ENCODE results near the gene CSNK2A2. TPM values are rescaled to one million over a fixed set of nuclear protein-coding genes. Genes with fewer than 3 reads are reported as not detected.

CSNK2A2 gene
- total and polyA plus RNA-seq, 2 experiments from 2014 or later = 44.7 to 102 TPM

DNA sequence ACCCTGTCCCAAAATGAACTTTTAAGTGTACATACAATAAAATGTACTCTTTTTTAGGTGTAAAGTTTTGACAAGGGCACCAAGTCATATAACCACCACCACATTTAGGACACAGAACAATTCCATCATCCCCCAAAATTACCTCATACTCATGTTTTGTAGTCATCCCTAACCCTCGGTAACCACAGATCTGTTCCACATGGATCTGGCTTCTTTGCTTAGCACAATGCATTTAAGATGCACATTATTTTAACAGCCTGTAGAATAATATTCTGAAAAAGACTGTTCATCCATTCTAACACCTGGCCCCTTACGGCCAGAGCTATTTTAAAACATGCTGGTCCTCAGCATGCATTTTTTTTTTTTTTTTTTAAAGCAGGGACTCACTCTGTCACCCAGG, 43.6 kb downstream of the CSNK2A2 start (continued):
- TF ChIP-seq, protein P1, sequence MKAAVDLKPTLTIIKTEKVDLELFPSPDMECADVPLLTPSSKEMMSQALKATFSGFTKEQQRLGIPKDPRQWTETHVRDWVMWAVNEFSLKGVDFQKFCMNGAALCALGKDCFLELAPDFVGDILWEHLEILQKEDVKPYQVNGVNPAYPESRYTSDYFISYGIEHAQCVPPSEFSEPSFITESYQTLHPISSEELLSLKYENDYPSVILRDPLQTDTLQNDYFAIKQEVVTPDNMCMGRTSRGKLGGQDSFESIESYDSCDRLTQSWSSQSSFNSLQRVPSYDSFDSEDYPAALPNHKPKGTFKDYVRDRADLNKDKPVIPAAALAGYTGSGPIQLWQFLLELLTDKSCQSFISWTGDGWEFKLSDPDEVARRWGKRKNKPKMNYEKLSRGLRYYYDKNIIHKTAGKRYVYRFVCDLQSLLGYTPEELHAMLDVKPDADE (IDR thresholded peaks at IDR 0.05) = no peak
- TF ChIP-seq CREB1 (CRISPR knock-in tag; IDR thresholded peaks at IDR 0.05; ENCODE audit: low read depth) (no peak), ZNF114 (CRISPR knock-in tag; IDR thresholded peaks at IDR 0.05) (no peak), ZNF331 (CRISPR knock-in tag; IDR thresholded peaks at IDR 0.05; ENCODE audit: low read depth) (no peak), STAT1 (IDR thresholded peaks at IDR 0.05; ENCODE audit: unreplicated experiment) (no peak)
- TF ChIP-seq, protein P2, sequence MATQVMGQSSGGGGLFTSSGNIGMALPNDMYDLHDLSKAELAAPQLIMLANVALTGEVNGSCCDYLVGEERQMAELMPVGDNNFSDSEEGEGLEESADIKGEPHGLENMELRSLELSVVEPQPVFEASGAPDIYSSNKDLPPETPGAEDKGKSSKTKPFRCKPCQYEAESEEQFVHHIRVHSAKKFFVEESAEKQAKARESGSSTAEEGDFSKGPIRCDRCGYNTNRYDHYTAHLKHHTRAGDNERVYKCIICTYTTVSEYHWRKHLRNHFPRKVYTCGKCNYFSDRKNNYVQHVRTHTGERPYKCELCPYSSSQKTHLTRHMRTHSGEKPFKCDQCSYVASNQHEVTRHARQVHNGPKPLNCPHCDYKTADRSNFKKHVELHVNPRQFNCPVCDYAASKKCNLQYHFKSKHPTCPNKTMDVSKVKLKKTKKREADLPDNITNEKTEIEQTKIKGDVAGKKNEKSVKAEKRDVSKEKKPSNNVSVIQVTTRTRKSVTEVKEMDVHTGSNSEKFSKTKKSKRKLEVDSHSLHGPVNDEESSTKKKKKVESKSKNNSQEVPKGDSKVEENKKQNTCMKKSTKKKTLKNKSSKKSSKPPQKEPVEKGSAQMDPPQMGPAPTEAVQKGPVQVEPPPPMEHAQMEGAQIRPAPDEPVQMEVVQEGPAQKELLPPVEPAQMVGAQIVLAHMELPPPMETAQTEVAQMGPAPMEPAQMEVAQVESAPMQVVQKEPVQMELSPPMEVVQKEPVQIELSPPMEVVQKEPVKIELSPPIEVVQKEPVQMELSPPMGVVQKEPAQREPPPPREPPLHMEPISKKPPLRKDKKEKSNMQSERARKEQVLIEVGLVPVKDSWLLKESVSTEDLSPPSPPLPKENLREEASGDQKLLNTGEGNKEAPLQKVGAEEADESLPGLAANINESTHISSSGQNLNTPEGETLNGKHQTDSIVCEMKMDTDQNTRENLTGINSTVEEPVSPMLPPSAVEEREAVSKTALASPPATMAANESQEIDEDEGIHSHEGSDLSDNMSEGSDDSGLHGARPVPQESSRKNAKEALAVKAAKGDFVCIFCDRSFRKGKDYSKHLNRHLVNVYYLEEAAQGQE (IDR thresholded peaks at IDR 0.05; ENCODE audit: unreplicated experiment) = no peak

DNA sequence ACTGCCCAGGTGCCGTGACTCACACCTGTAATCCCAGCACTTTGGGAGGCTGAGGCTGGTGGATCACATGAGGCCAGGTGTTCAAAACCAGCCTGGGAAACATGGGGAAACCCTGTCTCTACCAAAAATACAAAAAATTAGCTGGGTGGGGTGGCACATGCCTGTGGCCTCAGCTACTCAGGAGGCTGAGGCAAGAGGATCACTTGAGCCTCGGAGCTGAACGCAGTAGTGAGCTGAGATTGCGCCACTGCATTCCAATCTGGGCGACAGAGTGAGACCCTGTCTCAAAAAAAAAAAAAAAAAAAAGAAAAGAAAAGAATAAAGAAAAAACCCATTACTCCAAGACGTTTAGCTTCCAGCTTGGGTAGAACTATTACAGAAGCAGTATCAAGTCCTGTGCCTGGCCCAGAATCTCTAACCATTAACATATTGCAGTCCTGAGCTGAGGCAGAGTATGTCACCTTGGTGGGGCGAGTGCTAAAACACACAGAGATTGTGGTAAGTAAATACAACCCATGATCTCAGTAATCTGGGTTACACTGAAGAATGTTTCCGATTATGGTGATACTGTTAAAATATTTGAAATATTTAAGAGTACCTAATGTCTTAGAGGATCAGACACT, 45.5 kb downstream of the CSNK2A2 start:
- Histone ChIP-seq H3K36me3 (ENCODE audit: insufficient read depth) (no peaks in the 10 kb centered on the region), H3K27ac (ENCODE audit: low read depth) (no peak overlapping the region), H3K4me3 (no peak overlapping the region), H3K4me1 (ENCODE audit: insufficient read depth) (no peaks in the 10 kb centered on the region), H4K20me1 (replicated peaks; ENCODE audit: insufficient read depth) (no peaks in the 10 kb centered on the region), H2AFZ (no peak overlapping the region), H3K4me2 (no peak overlapping the region), H3K79me2 (replicated peaks; ENCODE audit: insufficient read depth) (no peaks in the 10 kb centered on the region), H3K27me3 (ENCODE audit: insufficient read depth) (no peaks in the 10 kb centered on the region), H3K9me2 (ENCODE audit: insufficient read depth) (no peaks in the 10 kb centered on the region), H3F3A (replicated peaks; ENCODE audit: low read depth) (no peaks in the 10 kb centered on the region)
- Mint-ChIP-seq H3K4me3 (no peak overlapping the region), H3K27ac (no peak overlapping the region), H3K9me3 (no peaks in the 10 kb centered on the region), H3K4me1 (no peaks in the 10 kb centered on the region), H3K36me3 (ENCODE audit: low read depth) (no peaks in the 10 kb centered on the region), H3K27me3 (ENCODE audit: insufficient read depth, low read depth, poor library complexity) (no peaks in the 10 kb centered on the region)
- ATAC-seq (no peak), DNase-seq (ENCODE audit: low spot score) (no peak)
- TF ChIP-seq ZNF114 (CRISPR knock-in tag; IDR thresholded peaks at IDR 0.05) (no peak), STAT1 (IDR thresholded peaks at IDR 0.05; ENCODE audit: unreplicated experiment) (no peak), JUNB (IDR thresholded peaks at IDR 0.05; ENCODE audit: unreplicated experiment) (no peak), ZNF331 (CRISPR knock-in tag; IDR thresholded peaks at IDR 0.05; ENCODE audit: low read depth) (no peak), NANOG (IDR thresholded peaks at IDR 0.05; ENCODE audit: borderline replicate concordance) (no peak), CREB1 (CRISPR knock-in tag; IDR thresholded peaks at IDR 0.05; ENCODE audit: low read depth) (no peak), POLR2AphosphoS5 (IDR thresholded peaks at IDR 0.05; ENCODE audit: low read depth) (no peak), EZH2 (IDR thresholded peaks at IDR 0.05; ENCODE audit: low read depth, unreplicated experiment) (no peak), EZH2phosphoT487 (IDR thresholded peaks at IDR 0.05; ENCODE audit: unreplicated experiment) (no peak)
- TF ChIP-seq, protein P3, sequence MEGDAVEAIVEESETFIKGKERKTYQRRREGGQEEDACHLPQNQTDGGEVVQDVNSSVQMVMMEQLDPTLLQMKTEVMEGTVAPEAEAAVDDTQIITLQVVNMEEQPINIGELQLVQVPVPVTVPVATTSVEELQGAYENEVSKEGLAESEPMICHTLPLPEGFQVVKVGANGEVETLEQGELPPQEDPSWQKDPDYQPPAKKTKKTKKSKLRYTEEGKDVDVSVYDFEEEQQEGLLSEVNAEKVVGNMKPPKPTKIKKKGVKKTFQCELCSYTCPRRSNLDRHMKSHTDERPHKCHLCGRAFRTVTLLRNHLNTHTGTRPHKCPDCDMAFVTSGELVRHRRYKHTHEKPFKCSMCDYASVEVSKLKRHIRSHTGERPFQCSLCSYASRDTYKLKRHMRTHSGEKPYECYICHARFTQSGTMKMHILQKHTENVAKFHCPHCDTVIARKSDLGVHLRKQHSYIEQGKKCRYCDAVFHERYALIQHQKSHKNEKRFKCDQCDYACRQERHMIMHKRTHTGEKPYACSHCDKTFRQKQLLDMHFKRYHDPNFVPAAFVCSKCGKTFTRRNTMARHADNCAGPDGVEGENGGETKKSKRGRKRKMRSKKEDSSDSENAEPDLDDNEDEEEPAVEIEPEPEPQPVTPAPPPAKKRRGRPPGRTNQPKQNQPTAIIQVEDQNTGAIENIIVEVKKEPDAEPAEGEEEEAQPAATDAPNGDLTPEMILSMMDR (conservative IDR thresholded peaks at IDR 0.05; ENCODE audit: low read depth in 2 of 2) = no peak
- TF ChIP-seq, protein P2 (IDR thresholded peaks at IDR 0.05; ENCODE audit: unreplicated experiment) = no peak
- TF ChIP-seq, protein P1 (IDR thresholded peaks at IDR 0.05) = no peak
